GM04504 (cell line): ENCODE data around the gene FBN2.

ENCODE experiments used
- DNase-seq: peaks from one replicate; pipeline ENCODE4 v3.0.0-alpha.2; 2012; ENCODE audit warnings: low read depth

FBN2 gene

DNA sequence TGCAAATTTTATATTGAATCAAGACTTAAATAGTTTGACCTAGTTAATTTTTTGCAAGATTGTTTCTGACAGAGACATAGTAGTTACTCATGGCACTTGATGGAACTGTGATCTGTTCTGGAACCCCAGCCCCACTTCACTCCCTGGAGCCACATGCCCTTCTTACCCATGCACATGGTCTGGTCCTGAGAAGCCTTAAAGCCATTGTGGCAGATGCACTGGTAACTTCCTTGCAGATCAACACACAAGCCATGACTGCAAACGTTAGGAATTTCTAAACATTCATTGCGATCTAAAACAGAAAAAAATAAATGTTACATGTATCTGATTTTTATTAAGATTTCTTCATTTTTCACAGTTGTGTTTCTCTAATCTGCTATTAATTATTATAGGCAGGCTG lies 233.3 kb downstream of the FBN2 start:
- DNase-seq, result no peak

DNA sequence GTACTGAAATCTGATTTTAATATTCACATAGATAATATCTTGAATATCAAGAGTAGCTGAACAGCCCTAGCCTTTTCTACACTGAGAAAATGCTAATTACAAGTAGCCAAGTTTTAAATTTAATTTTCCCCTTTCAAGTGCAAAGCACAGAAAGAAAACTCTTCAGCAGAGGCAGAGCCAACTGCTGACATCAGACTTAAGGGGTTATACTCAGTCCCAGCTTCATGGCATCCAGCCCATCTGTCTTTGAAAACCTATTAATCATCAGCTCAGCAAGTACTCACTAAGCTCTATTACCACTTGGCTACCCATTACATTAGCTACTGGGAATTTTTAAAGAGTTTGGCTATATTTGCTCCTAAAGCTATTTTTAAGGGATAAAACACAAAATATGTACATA lies 234.0 kb downstream of the FBN2 start:
- no peak for DNase-seq

DNA sequence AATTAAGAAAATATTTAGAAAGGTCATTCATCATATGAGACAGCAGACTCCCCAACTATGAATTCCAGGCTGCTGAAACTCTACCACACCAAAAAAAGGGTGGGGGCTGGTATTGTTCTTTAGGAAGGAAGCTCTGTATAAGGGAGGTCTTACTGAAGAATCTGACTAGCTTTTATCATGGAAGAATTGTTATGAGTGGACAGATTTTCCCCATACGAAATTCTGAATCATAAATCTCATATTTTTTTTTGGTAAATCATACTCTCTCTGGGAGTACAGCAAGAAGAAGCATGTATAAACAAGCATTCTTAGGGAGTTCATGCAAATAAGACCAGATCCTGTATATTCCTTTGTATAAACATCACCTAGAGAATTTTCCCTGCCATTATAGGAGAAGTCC lies 234.5 kb downstream of the FBN2 start:
- no peak for DNase-seq

DNA sequence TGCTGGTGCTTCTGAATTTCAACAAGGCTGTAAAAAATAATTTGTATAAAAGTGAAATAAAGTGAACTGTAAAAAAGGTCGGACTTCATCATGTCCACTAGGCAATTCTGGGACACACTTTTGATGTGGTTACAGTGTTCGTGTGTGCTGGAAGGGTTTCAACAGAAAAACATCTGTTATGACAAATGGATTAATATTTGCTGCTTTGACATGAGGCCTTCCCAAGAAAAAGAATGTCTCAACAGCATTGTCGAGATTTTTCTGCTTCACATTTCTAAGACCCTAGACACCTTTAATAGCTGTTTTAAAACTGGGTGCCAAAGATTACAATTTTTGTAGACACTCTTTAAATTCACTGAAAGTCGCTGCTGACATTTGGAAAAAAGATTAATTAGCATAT lies 237.9 kb downstream of the FBN2 start:
- no peak for DNase-seq

DNA sequence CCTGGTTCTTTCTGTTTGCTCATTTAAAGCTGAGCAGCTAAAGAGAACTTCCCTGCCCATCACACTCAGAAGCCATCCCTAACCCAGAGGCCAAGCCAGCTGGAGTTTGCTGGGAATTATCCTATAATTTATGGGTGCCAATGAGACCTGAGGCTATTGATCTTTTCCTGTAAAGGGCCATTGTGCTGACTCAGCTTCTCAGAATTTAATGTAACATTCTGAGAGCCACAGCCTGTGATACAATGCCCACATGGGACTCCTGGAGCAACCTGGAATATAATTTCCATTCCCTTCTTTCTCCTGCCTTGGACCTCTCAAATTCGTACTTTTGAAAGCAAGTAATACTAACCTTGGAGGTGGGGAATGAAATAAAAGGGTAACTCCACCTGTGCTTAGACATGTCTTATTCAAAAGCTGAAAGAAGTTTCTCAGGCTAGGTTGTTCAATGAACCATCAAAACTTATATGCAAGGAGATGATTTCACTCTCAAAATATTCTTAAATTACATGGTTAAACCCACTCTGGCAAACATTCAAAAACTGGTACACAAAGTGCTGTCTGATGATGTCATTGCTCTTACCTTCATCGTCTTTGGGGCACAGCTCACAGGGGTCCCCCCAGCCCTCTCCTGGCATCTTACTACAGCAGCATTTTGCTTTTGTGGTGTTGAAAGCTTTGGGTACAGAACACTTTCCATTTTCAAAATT lies 247.7 kb downstream of the FBN2 start:
- DNase-seq, result no peak

DNA sequence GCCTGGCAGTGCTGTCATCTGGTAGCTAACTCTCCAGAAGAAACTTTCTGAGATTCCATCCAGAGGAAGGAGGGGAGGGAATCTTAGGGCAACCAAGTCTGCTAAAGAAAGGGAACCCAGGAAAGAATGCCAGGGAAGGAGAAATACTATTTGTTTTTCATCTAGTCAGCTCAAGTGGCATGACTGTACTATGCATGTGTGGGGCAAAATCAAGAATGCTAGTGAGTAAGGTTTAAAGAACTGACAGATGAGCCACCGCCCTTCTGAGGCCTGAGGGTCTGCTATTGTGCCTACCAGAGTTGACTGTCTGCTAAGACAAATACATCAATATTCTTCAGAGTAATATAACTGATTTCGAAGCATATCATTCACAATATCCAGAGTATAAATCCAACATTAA lies 250.3 kb downstream of the FBN2 start:
- DNase-seq, result no peak

DNA sequence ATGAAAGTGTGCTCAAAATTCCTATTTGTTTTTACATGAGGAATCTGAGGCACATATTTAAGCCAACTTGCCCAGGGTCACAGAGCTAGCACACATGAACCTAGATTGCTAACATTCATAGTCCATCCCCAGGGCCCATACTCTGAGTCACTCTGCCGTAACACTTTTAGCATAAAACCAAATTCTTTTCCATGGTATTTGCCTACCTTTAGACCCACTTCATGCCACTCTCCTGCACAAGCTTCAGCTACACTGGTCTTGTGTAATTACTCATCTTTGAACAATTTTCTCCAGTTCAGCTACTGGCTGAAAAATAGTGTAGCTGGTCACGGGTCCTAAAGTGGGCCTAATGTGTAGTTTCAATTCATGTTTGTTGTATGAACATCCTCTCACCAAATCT lies 253.8 kb downstream of the FBN2 start:
- DNase-seq, result no peak

DNA sequence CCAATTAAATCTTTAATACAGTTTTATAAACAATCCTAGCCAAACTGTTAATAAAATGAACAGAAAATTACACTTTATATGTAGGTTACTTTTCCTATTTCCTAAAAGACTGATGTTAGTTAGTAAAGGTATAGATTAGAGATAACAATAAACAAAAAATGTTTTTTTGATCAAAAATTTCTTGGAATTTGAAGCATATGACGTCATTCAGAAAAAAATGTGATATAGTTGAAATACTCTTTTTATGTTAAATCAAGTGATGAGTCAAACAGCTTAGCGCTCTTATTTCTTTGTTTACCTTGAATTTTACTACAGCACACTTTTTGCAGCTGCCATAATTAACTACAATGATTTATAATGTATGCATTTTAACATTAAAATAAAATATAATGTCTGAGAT lies 258.7 kb downstream of the FBN2 start:
- DNase-seq, result no peak

DNA sequence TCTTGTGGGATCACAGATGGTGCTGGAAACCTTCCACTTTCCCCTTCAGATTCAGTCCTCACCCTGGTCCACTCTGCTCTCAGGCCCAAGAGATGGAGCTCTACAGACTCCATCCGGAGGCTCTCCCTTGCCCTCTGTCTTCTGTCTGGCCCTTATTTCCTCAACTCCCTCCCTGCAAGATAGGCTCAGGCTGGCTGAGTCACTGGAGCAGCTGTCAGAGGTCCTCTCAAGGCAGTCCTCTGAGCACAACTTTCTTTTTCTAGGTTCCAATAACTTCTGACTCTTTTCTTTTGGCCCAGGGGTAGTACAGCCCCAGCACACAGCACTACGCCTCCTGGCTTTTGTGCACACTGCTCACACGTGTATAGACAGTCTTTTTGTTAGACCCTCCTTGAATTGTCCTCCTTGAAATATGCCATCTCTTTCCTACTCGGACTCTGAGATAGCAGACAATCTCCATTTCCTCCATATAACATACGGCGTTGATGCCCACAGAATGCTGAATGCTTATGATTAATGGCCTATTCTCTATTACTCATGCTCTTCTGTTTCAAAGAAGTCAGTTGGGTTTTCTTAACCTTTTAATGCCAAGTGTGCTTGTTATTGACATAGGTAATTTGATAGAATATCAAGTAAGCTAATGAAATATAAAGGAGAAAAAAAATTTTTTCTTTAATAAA lies 261.4 kb downstream of the FBN2 start:
- DNase-seq, result no peak

DNA sequence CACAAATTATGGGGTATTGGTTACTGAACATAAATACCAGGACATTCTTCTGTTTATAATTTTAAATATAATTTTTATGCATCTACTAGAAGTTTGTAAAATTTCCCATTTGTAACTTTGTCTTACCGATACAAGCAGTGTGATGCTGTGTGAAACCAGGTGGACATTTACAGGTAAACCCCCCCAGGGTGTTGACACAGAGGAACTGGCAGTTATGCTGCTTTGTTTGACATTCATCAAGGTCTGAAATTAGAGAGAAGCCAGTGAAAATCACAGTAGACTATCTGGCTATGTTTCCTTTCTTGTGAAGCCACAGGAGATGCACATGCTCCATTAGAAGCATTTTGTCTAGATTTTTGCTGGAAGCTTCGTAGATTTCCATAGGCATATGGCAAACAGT lies 263.6 kb downstream of the FBN2 start:
- no peak for DNase-seq

DNA sequence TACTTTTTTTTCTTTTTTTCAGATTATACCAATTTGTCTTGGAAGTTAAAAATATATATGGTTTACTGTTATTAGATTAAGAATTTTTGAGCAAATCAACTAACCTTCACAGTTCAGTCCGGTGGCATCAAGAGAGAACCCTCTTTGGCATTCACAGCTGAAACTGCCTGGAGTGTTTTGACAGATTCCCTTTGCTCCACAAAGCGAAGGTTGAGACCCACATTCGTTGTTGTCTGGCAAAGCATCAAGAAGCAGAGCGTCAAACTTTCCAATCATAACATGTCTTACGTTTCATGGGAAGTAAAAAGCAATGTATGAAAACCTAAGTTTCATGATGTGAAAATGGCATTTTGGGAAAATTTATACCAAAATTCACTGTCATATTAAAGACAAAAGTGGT lies 264.3 kb downstream of the FBN2 start:
- no peak for DNase-seq

DNA sequence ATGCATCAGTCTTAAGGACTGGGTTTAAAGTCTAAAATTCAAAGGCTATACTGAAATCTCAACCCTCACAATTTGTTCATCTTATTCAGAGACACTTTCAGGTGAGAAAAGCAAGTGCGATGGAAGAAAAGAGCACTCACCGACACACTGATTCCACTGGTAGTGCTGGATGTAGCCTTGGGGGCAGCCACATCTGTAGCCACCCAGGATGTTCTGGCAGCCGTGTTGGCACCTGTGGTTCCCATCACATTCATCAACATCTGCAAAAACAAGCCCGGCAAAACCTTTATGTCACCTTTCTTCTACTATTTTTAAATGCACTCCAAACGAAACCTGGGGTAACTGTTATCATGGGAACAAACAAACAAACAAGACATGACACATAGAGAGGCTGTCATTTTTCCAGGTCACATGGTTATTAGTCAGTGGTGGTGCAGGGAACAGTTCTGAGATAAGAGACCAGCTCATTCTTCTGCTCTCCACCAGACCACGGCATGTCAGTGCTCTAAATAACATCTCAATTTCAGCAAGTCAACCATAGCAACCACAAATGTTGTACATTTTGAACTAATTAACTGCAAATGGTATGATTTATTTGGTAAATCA lies 266.1 kb downstream of the FBN2 start:
- DNase-seq, result no peak

DNA sequence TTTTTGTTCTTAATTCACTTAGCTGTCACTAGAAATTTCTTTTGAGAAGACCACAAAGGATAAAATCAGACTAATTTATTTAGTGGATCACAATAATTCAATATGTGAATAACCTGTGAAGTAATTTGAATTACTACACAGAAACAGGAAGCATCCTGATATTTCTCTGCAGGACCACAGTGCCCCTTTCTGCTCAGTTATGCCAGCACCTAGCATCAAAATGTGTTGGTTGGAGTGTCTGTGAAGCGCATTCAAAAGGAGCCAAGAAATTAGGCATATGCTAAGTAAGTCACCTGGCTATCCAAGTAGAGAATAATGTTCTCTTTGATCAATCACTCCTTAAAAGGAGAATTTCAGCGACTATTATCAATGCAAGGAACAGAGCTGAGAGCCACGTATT lies 267.0 kb downstream of the FBN2 start:
- no peak for DNase-seq

DNA sequence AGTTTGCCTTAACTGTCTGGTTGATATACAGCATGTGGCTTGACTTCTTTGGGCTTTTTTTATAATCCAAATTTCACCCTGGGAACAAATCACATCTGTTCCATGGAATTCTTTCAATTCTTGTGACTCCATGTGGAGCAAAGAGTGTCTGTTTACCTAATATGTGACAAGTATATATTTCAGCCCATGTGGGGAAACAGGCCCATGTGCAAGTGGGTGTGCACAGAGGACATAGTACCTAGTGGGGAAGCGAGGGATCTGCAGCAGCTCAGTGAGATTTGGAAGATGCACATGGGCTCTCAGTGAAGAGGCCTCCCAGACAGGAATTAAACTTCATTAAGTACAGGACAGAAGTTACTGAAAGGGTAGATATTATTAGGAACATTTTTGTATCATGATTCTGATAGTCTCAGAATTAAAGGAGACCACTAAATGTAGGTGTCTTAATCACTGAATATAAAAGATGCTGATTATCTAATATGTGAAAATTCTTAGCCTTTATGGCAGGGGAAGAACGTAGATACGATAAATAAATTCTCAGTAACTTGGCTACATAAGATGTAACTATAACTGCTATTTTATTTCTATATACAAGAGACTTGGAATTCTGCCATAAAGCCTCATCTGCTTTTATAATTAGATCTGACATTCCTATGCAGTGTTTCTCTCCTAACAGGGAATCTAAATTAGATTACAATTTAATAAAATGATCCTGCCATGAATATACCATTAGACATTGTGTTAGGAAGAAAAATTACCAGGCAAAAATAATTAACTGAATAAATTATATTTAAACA lies 273.3 kb downstream of the FBN2 start:
- DNase-seq, result no peak

DNA sequence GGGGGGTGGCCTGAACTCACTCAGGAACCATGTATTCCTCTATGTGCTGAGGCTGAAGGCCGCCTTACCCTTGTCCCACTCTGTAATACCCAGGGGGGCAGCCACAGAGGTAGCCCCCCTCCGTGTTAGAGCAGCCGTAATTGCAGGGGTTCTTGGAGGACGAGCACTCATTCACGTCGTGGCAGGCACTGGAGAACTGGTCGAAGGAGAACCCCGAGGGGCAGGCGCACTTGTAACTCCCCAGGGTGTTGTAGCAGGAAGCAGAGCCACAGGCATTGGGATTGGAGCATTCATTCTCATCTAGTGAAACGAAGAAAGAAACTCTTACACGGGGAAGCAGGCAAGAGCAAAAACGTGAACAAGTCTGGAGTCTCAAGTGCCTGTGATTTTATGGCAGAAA lies 274.7 kb downstream of the FBN2 start:
- no peak for DNase-seq

DNA sequence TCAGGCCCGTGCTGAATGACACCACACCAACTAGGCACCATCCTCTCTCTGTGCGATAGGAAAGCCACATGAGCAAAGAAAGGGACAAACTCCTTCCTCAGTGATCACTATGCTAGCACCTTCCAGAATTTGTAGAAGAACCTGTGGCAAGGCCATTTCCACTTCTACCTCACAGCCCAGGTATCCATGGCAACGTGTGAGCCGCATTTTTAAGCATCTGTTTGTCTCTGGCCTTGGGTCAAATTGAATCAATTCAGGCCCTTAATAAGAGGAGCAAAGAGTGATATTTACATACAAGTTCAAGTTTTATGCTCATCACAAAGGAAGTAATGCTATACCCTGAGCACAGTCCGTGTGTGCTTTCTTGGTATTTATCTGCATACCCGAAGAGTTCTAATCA lies 275.1 kb downstream of the FBN2 start:
- no peak for DNase-seq

DNA sequence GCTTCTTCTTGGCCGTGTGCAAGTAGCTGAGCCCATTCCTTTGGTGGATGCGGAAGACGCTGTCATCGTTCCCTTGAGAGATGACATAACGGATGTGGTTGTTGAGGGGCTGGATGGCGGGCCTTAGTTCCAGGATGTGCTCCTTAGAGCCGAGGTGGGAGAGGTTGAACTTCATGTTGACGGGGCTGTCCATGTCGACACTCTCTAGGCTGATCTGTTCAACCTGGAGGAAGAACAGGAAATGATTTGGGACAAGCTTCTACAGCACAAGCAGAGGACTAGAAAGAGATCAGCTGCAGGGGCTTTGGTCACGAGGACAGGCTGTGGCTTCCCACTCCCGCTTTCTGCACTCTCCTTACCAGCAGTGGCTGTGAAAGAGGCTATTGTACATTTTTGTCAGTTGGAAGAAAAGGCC lies 278.4 kb downstream of the FBN2 start:
- no peak for DNase-seq

DNA sequence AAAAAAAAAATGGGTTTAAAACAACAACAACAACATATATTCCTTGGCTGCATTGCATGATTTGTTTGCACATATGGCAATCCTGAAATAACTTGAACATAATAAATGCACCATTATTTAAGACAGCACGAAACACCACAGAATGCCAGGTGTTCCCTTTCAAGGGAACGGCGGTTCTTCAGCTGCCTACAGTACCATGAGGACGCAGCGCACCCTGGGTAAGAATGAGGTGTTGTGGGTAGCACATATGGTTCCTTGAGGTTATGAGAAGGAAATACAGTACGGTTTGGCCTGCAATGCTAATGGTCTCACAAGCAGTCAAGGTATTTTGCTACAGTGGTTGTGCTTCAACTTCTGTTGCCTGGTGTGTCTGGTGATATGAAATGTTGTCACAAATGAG lies 279.7 kb downstream of the FBN2 start:
- no peak for DNase-seq

DNA sequence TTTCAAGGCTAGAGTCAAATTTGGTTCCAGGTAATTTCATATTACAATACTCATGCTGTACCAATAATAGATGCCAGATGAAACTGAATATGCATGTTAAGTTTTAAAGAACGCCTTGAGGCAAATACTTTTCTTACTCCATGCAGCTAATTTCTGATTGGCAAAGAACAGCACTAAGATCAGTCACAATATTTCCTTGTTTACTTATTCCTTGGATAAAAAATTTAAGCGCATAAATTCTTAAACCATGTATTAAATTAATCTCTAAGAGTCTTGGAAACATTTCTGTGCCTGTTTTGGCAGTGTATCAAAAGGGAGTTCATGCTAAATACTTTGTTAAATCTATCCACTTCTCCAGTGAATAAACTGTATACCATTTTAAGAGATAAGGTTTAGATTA lies 281.0 kb downstream of the FBN2 start:
- no peak for DNase-seq

DNA sequence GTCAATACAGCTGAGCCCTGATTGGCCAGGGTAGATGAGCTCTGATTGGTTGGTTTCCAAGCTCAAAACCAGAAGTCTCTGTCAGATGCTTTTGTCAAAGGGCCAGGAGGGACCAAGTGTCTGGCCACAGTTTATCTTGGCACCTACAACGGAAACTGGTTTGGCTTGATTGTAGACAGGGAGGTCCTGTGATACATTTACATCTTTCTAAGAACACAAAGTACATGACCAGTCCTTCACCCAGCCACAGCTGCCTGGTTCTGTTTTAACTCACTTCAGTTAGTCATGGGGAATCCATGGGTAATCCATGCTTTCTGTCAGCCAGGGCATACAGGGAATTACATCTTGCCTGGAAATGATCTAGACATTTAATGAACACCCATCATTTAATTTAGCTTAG lies 283.3 kb downstream of the FBN2 start:
- no peak for DNase-seq

DNA sequence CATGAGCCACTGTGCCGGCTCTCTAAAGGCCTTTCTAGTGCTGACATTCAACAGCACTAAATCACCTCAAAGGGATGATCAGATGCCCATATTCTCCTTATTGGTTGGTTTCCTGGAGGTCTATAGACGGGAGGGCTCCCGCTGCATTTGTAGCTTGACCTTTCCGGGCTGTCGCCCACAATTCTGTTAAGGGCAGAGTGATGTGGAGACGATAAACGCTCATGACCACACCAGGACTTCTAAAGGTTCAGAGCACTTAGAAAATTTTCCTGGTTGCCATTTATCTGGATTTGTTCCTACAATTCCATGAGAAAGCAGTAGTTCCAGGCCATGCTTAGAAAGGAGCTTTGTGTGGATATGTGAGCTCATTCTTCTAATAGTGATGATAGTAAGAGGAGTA lies 284.2 kb downstream of the FBN2 start:
- no peak for DNase-seq

DNA sequence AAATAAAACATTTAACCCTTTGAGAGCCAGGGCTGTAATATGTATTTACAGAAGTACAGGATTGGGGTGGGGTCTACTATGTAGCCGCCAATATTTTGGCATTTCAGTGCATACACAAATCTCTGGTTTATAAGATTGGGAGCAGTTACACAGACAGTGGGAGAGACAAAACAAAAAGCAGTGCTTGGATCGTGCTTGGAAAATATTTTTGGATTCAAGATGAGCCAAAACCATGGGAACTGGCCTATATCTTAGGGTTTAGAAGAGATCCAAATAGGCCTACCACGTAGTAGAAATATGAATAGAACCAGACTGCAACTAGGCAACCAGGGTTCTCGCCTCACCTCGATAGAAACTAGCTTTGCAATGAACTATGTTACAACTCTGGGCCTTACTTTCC lies 284.9 kb downstream of the FBN2 start:
- DNase-seq, result no peak

DNA sequence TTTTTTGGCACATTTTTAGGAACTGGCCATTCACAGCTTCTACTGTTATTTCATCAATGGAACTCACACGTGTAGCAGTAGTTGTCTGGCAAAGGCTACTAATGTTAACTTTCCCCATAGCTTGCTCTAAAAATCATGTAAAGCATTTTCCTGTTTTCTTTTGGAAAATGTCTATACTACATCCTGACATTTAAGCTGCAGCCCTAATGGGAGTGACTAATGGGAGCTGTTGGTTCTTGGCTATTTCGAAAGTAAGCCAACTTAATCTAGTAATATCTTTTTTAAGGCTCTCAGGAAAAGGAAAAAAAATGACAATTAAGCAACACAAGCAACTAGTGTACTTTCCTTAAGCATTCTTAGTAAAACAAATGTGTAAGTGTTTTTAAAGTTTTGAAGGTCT lies 285.3 kb downstream of the FBN2 start:
- DNase-seq, result no peak
